SK-N-SH (cell line): Measurements from ENCODE around the gene PRKCA.

Experiments
- CHD2 ChIP-seq: fragments of 150-350 bp; IDR thresholded peaks from 2 replicates; pipeline ENCODE4 v1.6.1; 2018; ENCODE audit warnings: low read length; ENCODE audit not compliant: partially characterized antibody
- CTCF ChIP-seq: fragments of 200-600 bp; sonication (generic); IDR thresholded peaks from 2 replicates; pipeline ENCODE4 v1.6.1; 2017; ENCODE audit warnings: antibody characterized with exemption, mild to moderate bottlenecking, moderate library complexity

GRCh38 chr17:66425756-66426396 is 123.5 kb downstream of the PRKCA start:
- TF ChIP-seq CHD2 = no peak
- no peak for TF ChIP-seq CTCF
